ENCODE results near the gene ANKS1B.

The ANKS1B gene

DNA sequence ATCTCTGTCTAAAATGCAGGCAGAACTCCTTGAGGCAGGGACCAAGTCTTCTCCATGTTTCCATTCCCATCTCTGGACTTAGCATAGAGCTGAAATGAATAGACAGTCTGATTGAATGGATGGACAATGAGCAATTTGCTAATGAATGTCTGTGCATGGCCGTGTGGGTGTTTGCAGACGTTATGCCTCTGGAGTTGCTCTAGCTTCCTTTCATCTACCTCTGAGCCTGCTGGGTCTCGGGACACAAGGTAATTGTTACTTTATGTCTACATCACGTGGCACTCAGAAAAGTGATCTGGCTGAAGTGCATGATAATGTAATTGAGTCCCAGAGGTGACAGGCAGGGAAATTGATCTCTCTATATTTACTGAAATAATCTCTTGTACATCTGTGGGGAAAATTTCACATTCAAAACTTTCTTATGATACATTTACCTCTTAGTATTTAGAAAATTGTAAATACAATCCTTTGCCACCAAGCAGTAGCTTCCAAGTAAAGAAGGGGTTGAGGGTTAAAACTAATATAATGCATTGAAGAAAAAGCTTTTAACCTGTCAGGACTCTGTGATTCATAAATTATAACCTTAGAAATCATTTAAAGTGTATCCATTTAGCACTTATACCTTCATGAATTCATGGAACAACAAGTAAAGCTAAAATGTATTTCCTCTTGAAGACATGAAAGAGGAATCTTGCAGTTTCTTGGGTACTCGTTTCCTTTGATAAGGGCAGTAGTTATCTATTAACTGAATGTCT lies 915.6 kb downstream of the ANKS1B start:
- H3K4me3 ChIP-seq (ENCODE audit: low read depth, low read length) = no peak overlapping the region
- TF ChIP-seq, protein P1, sequence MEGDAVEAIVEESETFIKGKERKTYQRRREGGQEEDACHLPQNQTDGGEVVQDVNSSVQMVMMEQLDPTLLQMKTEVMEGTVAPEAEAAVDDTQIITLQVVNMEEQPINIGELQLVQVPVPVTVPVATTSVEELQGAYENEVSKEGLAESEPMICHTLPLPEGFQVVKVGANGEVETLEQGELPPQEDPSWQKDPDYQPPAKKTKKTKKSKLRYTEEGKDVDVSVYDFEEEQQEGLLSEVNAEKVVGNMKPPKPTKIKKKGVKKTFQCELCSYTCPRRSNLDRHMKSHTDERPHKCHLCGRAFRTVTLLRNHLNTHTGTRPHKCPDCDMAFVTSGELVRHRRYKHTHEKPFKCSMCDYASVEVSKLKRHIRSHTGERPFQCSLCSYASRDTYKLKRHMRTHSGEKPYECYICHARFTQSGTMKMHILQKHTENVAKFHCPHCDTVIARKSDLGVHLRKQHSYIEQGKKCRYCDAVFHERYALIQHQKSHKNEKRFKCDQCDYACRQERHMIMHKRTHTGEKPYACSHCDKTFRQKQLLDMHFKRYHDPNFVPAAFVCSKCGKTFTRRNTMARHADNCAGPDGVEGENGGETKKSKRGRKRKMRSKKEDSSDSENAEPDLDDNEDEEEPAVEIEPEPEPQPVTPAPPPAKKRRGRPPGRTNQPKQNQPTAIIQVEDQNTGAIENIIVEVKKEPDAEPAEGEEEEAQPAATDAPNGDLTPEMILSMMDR (IDR thresholded peaks at IDR 0.05; ENCODE audit: insufficient read depth, low read depth, low read length, missing control alignments) = no peak
- no peak for DNase-seq (ENCODE audit: low read depth)

DNA sequence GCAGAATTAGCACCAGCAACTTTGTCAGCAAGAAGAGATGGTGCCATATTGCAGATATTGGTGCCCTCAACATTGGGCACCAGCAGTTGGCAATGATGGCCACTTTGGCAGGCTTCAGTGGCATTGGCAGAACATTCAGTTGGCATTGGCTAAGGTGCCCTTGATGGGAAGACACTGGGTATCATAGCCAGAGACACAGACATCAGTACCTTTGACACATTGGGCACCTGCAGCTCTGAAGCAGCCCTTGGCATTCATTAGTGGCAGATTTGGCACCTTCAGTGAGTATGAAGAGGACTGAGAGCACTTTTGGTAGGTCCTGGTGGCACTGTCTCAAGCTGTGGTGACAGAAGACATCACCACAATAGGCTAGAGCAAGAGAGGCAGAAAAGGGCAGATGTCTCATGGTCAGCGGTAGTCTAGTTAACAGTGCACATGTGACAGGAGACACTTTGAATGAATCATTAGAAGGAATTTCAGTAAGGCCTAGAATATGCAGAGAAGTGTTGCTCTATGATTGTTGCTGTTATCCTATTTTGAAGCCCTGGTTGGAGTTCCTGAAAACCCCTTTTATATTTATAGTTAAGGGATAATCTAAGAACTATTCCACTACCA lies 917.5 kb downstream of the ANKS1B start:
- TF ChIP-seq, protein P1 (IDR thresholded peaks at IDR 0.05; ENCODE audit: insufficient read depth, low read depth, low read length, missing control alignments) = no peak
- H3K4me3 ChIP-seq (ENCODE audit: low read depth, low read length) = no peak overlapping the region
- no peak for DNase-seq (ENCODE audit: low read depth)

DNA sequence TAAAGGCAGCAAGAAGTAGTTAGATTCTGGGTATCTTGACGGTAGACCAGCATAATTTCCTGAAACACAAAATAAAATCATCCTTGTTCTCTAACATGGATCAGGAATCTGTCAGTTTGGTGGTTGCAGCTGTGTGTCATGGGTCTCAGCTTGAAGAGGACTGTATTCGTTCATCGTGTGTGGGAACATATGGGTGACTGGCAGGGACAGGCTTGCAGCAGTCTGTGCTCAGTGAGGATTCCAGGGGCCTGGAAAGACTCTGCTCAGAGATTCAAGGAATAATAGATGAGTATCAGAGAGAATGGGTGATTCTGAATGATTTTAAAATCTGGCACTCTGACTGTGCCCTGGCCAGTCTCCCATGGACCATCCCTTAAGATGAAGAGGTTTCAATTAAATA lies 918.0 kb downstream of the ANKS1B start:
- no peak for DNase-seq (ENCODE audit: low read depth)
- TF ChIP-seq, protein P1 (IDR thresholded peaks at IDR 0.05; ENCODE audit: insufficient read depth, low read depth, low read length, missing control alignments) = no peak

DNA sequence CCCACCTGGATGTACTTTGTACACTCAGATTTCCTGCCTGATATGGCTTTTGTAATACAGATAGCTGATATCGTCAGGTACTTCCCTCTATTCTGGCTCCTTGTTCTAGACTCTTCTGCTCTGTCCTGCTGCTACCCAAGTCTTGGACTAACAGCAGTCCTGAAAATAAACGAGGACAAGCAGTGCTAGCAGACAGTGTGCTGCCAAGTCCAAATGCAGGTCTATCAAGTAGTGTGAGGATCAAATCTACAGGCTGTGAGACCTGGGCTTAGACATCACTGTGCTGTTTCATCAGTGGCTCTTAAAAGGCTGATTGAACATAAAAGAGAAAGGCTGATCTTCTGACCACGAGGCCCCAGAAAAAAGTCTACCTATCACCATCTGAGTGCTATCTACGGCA lies 921.6 kb downstream of the ANKS1B start:
- no peak overlapping the region for H3K4me3 ChIP-seq (ENCODE audit: low read depth, low read length)
- TF ChIP-seq, protein P1 (IDR thresholded peaks at IDR 0.05; ENCODE audit: insufficient read depth, low read depth, low read length, missing control alignments) = no peak
- DNase-seq (ENCODE audit: low read depth) = no peak

More for the DNA sequence above, 918.0 kb downstream of the ANKS1B start:
- H3K4me3 ChIP-seq (ENCODE audit: low read depth, low read length) = no peak overlapping the region

DNA sequence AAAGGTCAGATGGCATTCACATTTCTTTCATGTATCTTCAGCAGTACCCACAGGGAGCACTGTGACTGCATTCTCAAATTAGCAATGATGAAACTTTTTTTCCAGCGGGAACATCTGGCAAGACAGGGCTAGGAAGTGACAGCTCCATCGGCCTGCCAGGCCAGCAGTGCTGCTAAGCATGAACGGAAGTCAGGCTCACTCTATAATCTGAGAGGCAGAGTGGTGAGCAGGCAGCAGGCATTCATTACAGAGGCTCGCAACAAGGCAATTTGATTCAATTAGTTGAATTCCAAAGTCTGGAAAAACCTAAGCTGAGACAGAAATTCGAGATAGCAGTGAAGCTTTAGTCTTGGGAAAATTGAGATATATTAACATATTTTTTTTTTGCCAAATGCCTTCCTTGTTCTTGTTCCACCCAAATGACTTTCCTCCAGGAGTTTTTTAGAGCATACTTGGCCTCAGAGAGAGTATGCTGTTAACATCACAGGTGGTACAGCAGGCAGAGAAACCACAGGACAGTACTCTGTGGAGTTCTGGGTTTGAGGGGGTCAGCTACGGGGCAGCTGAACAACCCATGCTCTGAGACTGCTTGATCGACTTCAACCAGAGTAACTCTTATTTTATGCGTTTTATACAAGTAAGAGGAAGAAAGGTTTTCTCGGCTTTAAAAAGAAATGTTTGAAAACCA lies 924.8 kb downstream of the ANKS1B start:
- TF ChIP-seq, protein P1 (IDR thresholded peaks at IDR 0.05; ENCODE audit: insufficient read depth, low read depth, low read length, missing control alignments) = no peak

DNA sequence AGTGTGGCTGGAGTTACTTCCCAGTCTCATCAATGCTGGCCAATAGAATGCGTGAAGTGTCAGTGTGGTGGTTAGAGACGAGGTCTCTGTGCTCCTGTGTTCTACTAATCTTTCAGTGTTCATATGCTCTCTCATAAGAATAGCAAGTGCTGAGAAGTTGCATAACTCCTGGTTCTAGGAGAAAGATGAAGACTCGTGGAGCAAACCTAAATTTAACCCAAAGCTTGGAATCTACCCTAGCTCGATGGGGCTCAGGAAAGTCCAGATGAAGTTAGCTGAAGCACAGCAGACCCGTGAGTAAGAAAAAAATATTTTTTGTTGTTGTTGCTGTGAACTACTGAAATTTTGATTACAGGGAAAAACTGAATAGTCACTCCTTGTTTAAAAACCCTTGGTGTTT lies 927.1 kb downstream of the ANKS1B start:
- TF ChIP-seq, protein P1 (IDR thresholded peaks at IDR 0.05; ENCODE audit: insufficient read depth, low read depth, low read length, missing control alignments) = no peak
- DNase-seq (ENCODE audit: low read depth) = no peak
- H3K4me3 ChIP-seq (ENCODE audit: low read depth, low read length) = no peak overlapping the region

More for the DNA sequence above, 924.8 kb downstream of the ANKS1B start:
- DNase-seq (ENCODE audit: low read depth) = no peak
- H3K4me3 ChIP-seq (ENCODE audit: low read depth, low read length) = no peak overlapping the region

Data from GM12865 (cell line).